HG02571 (cell line): ENCODE measurements around the gene SLC35E4.
A peak's percentile ranks its signal among the peaks of the same experiment; 100 is the strongest.
"Not testable (repeated sequence)": the region's sequence is repeated elsewhere in the genome, so short reads cannot be mapped to it uniquely, and the experiment has no call there.

Experiments
- ATAC-seq: cut with Tn5 transposase; IDR thresholded peaks from one replicate; pipeline ENCODE4 v1.9.1; 2021; ENCODE audit warnings: mild to moderate bottlenecking, moderate library complexity; ENCODE audit not compliant: unreplicated experiment

Gene SLC35E4

DNA sequence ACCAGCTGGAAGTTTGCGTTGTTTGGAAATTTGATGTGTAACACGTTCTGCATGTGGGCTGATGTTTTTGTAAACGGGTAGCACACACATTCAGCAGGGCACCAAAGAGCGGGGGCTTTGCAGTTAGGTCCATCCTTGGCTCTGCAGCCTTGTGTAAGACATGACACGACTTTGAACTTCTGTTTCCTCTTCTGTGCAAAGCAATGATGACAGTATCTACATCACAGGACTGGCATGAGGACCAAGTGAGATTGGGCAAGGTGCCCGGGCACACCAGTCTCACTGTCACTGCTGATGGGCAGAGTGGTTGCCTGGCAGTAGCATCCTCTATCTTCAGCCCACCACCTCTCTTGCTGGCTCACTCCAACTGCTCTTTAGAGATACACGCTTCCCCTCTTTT, 25.3 kb upstream of the SLC35E4 start:
- ATAC-seq = no peak

DNA sequence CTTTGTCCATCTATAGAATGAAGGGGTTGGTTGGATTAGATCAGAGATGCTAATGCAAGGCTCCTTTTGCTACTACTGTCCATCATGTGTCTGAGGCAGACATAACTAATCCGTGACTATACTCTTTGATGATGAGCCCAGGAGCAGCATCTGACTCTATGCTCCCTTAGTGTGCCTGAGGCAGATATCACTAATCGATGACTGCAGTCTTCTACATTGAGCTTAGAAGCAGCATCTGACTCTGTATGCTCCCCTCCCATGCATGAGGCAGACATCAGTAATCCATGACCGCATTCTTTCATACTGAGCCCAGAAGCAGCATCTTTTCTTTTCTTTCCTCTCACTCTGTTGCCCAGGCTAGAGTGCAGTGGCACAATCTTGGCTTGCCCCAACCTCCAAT, 24.4 kb upstream of the SLC35E4 start:
- ATAC-seq = no peak

DNA sequence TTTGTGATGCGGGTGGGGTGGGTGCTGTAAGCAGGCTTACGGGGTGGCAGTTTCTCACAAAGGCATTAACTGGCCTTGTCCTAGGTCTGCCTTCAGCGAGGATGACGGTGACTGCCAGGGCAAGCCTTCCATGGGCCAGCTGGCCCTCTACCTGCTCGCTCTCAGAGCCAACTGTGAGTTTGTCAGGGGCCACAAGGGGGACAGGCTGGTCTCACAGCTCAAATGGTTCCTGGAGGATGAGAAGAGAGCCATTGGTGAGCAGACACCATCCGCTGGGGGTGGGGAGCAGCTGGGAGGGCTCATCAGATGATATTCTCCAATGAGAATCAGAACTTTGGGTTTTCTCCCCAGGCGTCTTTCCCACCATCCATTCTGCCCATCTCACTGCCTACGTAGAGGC, 22.8 kb upstream of the SLC35E4 start:
- no peak for ATAC-seq

DNA sequence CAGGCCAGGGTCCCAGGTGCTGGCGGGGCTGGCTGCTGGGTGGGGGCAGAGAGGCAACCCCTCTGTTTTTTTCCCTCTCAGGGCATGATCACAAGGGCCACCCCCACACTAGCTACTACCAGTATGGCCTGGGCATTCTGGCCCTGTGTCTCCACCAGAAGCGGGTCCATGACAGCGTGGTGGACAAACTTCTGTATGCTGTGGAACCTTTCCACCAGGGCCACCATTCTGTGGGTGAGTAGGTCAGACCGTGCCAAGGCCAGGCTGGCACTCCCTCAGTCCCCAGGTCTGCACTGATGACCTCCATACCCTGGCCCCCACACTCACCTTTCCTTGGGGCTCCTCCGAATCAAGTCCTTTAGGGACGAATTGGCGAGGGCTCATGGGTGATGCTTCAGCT, 21.3 kb upstream of the SLC35E4 start:
- ATAC-seq = no peak

DNA sequence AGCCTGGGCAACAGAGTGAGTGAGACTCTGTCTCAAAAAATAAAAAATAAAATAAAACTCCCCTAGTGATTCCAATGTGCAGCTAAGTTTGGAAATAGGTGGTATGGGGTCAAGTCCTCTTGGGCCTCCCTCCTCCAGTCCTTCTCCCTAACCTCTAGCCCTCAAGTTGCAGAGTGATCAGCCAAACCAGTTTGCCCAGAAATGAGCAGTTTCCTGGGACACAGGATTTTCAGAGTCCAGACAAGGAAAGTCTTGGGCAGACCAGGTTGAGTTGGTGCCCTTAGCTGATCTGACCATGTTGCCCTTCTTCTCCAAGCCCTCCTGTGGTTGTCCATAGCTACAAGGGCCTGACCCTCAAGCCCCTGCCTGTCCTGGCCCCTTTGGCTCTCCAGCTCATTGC, 20.7 kb upstream of the SLC35E4 start:
- no peak for ATAC-seq

DNA sequence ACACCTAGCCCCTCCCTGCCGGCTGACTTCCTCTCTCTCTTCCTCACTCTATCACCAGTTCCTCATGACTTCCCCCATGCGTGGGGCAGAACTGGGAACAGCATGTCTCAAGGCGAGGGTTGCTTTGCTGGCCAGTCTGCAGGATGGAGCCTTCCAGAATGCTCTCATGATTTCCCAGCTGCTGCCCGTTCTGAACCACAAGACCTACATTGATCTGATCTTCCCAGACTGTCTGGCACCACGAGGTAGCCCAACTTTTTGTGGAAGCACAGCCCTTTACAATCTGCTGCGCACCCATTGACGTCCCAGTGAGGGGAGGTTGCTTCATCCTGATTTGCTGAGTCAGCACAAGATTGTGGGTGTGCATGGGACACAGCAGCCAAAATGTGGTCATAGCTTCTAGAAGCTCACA, 20.0 kb upstream of the SLC35E4 start:
- ATAC-seq = no peak

DNA sequence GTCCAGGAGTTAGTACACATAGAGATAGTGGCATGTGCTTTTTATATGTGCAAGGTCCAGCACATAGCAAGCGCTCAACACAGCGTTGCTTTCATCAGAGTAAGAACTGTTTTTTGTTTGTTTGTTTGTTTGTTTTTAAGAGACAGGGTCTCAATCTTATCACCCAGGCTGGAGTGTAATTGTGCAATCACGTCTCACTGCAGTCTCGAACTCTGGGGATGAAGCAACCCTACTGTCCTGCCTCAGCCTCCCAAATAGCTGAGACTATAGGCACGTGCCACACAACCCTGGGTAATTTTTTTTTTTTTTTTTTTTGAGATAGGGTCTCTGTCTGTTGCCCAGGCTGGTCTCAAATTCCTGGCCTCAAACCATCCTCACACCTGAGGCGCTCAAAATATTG, 17.8 kb upstream of the SLC35E4 start:
- ATAC-seq = no peak

DNA sequence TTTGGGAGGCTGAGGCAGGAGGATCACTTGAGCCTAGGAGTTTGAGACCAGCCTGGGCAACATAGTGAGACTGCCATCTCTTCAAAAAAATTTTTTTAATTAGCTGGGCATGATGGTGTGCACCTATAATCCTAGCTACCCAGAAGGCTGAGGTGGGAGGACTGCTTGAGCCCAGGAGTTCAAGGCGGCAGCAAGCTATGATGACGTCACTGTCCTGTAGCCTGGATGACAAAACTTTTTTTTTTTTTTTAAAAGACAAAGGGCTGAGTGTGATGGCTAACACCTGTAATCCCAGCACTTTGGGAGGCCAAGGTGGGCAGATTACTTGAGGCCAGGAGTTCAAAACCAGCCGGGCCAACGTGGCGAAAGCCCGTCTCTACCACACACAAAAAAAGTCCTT, 15.7 kb upstream of the SLC35E4 start:
- not testable (repeated sequence) for ATAC-seq

DNA sequence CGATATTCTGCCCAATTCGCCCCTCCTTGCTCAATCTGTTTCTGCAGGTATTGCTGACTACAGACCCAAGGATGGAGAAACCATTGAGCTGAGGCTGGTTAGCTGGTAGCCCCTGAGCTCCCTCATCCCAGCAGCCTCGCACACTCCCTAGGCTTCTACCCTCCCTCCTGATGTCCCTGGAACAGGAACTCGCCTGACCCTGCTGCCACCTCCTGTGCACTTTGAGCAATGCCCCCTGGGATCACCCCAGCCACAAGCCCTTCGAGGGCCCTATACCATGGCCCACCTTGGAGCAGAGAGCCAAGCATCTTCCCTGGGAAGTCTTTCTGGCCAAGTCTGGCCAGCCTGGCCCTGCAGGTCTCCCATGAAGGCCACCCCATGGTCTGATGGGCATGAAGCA, 9.2 kb upstream of the SLC35E4 start:
- no peak for ATAC-seq

DNA sequence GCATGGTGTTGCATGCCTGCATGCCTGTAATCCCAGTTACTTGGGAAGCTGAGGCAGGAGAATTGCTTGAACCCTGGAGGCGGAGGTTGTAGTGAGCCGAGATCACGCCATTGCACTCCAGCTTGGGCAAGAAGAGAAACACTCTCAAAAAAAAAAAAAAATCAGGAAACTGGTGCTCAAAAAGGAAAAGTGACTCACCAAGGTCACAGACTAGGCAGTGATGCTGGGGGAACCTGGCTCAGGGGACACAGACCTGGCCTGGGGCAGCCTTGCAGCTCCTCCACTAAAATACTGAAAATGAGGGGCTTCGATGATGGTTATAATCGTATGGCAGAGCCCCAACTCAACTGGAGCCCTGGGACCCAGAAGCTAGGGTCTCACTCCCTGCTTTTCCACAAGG, 8.1 kb upstream of the SLC35E4 start:
- ATAC-seq = no peak

DNA sequence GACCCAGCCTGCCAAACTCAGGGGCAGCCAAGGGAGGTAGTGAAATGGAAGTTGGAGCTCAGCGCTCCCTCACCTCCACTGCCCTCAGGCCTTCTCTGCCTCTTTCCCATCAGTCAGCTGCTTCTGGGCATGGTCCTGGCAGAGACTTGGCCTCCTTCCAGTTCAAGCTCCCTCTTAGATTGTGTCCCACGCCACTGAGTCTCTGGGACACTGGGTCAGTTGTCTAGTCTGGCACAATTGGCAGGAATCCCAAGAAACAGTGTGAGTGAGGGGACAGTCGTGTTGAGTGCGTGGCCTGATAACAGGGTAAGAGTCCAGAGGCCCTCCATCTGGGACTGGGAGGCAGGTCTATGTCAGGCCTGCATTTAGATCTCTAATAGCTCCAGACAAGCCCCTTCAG, 7.1 kb upstream of the SLC35E4 start:
- no peak for ATAC-seq

DNA sequence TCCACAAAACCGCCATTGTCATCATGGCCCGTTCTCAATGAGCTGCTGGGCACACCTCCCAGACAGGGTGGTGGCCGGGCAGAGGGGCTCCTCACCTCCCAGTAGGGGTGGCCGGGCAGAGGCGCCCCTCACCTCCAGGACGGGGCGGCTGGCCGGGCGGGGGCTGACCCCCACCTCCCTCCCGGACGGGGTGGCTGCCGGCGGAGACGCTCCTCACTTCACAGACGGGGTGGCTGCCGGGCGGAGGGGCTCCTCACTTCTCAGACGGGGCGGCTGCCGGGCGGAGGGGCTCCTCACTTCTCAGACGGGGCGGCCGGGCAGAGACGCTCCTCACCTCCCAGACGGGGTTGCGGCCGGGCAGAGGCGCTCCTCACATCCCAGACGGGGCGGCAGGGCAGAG, 4.1 kb upstream of the SLC35E4 start:
- not testable (repeated sequence) for ATAC-seq

DNA sequence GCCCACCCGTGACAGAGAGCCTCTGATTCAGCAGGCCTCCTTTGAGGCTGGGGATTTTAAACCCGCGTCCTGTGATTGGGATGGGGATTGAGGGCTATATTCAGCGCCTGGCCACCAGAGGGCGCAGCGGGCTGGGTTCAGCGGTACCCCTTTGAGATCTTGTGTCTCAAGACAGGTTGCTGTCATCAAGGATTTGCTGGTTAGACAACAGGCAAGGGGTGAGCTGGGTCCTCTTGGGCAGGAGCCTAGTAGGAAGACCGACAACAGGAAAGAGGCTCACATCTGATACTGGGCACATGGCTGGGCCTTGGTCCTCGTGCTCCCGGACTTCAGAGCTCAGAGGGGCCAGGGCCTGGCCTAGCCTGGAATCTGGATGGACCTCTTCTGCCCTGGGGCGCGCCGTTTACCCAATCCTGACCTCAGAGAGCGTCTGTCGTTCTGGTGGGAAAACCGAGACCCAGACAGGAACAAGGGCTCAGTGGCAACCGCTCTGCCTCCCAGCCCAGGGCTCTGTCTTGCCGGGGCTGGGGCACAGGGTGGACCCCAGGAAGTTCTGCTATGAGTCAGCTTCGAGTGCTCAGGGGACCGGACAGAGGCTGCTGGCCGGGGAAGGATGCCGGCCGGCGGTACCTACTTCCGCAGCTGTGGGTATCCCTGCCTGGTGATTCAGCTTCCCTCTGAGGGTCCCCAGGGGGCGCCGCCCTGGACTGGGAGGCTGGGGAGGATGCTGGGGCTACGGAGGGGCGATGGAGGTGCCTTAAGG, 929 bp upstream of the SLC35E4 start:
- ATAC-seq = peak; percentile 40

DNA sequence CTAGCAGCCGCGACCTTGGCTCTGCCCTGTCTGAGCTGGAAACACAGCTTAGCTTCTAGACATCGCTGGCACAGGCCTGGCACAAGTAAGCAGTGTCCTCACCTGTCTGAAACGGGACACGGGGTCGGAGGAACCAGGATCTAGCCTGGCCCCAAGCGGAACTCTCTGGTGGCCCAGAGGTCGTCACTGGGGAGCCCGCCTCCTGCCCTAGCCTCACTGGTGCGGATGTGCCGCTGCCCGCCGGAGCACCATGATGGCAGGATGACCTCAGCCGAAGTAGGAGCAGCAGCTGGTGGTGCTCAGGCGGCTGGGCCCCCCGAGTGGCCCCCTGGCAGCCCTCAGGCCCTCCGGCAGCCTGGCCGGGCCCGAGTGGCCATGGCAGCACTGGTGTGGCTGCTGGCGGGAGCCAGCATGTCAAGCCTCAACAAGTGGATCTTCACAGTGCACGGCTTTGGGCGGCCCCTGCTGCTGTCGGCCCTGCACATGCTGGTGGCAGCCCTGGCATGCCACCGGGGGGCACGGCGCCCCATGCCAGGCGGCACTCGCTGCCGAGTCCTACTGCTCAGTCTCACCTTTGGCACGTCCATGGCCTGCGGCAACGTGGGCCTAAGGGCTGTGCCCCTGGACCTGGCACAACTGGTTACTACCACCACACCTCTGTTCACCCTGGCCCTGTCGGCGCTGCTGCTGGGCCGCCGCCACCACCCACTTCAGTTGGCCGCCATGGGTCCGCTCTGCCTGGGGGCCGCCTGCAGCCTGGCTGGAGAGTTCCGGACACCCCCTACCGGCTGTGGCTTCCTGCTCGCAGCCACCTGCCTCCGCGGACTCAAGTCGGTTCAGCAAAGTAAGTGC, 871 bp downstream of the SLC35E4 start:
- ATAC-seq = no peak

DNA sequence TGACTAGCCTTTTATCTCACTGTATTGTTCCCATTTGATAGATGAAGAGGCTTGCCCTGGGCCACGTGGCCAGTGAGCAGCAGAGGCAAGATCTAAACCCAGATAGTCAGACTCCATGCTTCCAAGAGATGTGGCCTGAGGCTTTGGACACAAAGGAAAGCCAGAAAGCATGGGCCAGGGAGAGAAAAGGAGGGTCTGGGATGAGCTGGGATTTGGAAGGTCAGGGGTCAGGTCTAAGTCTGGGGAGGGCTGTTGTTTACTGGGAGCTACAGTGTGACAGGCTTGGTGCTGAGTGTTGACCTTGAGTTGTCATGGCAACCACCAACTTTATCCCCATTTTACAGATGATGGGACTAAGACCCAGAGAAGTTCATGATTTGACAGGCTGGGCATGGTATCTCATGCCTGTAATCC, 2.1 kb downstream of the SLC35E4 start:
- no peak for ATAC-seq

DNA sequence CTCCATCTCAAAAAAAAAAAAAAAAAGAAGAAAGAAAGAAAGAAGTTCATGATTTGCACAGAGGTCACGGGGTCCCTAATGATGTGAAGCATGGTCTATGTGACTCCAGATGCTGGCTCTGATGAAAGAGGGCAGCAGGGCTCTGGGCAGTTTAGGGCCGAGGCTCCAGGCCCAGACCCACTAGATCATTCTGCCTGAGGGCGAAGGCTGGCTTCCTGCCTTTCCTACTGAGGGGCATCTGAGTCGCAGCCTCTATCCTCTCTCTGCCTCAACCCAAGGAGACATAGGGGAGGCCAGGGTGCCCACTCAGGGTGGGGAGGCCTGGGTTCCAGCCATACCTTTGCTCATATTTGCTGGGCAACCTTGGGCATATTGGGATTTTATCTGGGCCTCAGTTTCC, 4.8 kb downstream of the SLC35E4 start:
- ATAC-seq = no peak

DNA sequence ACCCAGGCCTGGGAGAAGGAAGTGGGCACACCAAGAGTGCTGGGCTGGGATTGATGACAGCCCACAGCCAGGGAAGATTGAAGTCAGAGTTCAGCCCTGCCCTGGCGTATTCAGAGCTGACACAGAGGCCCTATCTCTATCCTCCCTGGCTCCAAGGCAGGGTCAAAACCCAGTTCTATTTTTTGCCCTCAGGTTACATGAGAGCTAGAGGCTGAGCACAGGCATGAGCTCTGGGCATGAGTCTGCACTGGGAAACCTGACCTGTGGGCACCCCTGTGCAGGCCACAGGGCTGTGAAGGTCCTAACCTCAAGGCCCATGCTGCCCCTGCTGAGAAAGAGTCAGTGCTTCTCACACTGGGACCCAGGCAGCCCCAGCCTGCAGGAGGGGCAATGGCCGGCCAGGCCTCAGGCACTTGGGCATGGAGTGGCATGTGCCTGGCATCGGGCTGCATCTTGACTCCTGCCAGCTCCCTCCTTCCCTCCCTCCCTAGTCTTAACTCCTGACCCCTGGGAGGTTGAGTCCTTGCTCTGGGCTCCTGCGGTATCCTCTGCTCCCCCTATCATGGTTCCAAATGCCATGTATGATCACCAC, 5.4 kb downstream of the SLC35E4 start:
- no peak for ATAC-seq

DNA sequence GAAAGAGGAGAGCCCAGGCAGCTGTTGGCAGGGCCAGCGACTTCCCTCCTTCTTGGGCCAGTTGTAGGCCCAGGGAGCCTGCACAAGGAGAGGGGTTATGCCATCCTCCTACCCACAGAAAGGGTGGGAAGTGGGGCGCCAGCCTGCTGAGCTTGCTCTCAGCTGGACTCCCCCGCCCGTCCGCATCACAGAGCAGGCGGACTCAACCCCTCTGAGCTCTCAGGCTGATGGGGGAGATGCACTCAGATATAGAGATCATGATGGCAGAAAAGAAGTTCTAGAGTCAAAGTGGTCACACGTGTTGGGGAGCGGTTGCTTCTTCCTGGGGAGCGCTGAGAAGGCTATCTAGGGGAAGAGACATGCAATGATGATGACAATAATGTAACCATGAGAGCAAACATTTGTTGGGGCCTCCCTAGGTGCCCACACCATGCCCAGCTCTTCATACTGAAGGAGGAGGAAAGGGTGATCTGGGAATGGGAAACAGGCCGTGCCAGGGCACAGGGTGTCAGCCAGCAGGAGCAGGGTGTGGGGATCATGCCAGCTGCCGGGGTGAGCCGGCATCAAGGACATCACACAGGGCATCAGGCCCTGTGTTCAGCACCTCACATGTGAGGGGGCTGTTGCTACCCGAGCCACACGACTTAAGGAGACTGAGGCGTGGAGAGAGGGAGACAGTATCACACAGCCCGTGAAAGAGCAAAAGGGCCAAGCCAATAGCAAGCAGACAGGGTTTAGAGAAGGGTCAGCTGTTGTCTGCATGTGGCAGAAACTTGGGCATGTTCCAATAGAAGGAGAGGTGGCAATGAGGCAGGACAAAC, 7.7 kb downstream of the SLC35E4 start:
- no peak for ATAC-seq

DNA sequence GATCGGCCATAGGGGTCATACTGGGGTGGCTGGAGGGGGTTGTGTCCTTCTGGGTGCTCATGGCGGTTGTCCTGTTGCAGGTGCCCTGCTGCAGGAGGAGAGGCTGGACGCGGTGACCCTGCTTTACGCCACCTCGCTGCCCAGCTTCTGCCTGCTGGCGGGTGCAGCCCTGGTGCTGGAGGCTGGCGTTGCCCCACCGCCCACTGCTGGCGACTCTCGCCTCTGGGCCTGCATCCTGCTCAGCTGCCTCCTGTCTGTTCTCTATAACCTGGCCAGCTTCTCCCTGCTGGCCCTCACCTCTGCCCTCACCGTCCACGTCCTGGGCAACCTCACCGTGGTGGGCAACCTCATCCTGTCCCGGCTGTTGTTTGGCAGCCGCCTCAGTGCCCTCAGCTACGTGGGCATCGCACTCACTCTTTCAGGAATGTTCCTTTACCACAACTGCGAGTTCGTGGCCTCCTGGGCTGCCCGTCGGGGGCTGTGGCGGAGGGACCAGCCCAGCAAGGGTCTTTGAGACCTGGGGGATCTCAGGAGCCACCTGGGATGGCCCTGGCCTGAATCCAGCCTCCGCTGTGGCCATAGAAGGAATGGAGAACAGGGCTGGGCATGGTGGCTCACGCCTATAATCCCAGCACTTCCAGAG, 11.1 kb downstream of the SLC35E4 start:
- ATAC-seq = no peak

DNA sequence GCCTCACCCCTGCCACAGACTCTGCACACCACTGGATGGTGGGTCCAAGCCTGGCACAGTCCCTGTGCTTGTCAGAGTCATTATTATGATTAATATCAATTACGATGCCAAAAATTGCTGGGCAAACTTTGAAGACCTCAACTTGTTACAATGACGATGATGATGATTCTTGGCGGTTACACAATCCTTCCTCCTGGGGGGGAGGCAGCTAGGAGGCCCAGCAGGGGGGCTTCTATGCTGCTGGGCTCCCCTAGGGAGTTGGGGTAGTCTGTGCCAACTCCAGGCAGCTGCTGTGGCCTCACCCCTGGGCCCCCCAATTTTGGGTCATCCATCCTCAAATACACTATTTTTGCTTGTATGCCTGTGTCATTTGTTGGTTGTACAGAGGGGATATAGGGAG, 12.0 kb downstream of the SLC35E4 start:
- no peak for ATAC-seq

DNA sequence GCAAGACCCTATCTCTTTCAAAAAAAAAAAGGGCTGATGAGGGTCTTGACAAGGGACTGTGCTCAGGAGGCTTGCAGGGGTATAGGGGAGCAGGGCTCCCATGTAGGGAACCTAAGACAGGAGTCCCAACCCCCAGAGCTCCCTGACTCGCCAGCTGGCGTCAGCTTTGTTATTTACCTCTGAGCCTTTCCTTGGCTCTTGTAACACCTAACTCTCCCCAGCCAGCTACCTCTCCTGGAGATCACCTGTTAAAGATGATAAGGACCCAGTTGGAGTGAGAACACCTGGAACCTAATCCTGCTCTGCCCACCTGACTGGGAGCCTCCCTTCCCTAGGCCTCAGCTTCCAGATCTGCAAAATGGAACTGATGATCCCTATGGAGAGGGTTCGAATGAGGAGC, 13.2 kb downstream of the SLC35E4 start:
- ATAC-seq = no peak
